Osteocyte (in vitro differentiated cells): ENCODE measurements around the gene LRRK2. TPM values are rescaled to one million over a fixed set of nuclear protein-coding genes. Genes with fewer than 3 reads are reported as not detected.
"Not testable (repeated sequence)": the region's sequence is repeated elsewhere in the genome, so short reads cannot be mapped to it uniquely, and the experiment has no call there.

ENCODE experiments used
- DNase-seq: peaks from one replicate; pipeline ENCODE4 v3.0.0; 2021; ENCODE audit warnings: mixed read lengths; ENCODE audit not compliant: unreplicated experiment; ENCODE audit errors: extremely low spot score
- H3K27ac Mint-ChIP-seq: one replicate; pipeline ENCODE4 v1.8.0; 2021; ENCODE audit warnings: mild to moderate bottlenecking, mixed read lengths; ENCODE audit not compliant: unreplicated experiment
- H3K27me3 Mint-ChIP-seq: one replicate; pipeline ENCODE4 v1.8.0; 2021; ENCODE audit warnings: mixed read lengths; ENCODE audit not compliant: unreplicated experiment
- H3K36me3 Mint-ChIP-seq: one replicate; pipeline ENCODE4 v1.8.0; 2021; ENCODE audit warnings: mixed read lengths; ENCODE audit not compliant: unreplicated experiment
- H3K4me1 Mint-ChIP-seq: one replicate; pipeline ENCODE4 v1.8.0; 2021; ENCODE audit warnings: mixed read lengths; ENCODE audit not compliant: unreplicated experiment
- H3K4me3 Mint-ChIP-seq: one replicate; pipeline ENCODE4 v1.8.0; 2021; ENCODE audit warnings: mild to moderate bottlenecking, moderate library complexity, mixed read lengths; ENCODE audit not compliant: unreplicated experiment
- H3K9me3 Mint-ChIP-seq: one replicate; pipeline ENCODE4 v1.8.0; 2021; ENCODE audit warnings: mixed read lengths; ENCODE audit not compliant: unreplicated experiment
- total RNA-seq: library from RNA; stranded (reverse); gene quantifications from 2 replicates; pipeline ENCODE4 v1.2.1, GENCODE V29; 2021
- TF ChIP-seq, protein P1 (sequence below): fragments of 200-600 bp; sonication (generic); IDR thresholded peaks from 2 replicates; pipeline ENCODE4 v1.5.0; 2021; ENCODE audit warnings: antibody characterized with exemption, mild to moderate bottlenecking, moderate library complexity

The LRRK2 gene
- total RNA-seq, 1 donor from 2014 or later = not detected

DNA sequence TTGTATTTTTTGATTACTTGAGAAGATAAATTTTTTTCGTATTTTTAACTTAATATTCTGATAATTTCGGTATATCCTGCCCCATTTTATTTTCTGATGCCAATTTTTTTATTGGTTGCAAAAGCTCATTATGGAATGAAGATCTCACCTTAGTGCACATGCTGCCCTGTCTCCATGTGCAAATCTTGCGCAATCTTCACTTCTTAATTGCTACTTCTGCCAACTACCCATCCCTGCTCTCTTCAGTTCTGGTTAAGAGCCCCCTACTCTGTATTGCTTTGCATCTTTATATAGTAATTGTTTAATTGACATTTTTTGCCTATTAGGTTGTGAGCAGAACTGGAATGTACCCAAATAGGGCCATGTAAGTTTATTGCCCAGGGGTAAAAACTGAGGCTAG is 20.5 kb upstream of the LRRK2 start:
- H3K36me3 Mint-ChIP-seq = no peaks in the 10 kb centered on the region
- no peak overlapping the region for H3K27ac Mint-ChIP-seq
- DNase-seq = no peak
- TF ChIP-seq, protein P1, sequence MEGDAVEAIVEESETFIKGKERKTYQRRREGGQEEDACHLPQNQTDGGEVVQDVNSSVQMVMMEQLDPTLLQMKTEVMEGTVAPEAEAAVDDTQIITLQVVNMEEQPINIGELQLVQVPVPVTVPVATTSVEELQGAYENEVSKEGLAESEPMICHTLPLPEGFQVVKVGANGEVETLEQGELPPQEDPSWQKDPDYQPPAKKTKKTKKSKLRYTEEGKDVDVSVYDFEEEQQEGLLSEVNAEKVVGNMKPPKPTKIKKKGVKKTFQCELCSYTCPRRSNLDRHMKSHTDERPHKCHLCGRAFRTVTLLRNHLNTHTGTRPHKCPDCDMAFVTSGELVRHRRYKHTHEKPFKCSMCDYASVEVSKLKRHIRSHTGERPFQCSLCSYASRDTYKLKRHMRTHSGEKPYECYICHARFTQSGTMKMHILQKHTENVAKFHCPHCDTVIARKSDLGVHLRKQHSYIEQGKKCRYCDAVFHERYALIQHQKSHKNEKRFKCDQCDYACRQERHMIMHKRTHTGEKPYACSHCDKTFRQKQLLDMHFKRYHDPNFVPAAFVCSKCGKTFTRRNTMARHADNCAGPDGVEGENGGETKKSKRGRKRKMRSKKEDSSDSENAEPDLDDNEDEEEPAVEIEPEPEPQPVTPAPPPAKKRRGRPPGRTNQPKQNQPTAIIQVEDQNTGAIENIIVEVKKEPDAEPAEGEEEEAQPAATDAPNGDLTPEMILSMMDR = no peak
- H3K4me1 Mint-ChIP-seq = no peaks in the 10 kb centered on the region
- H3K27me3 Mint-ChIP-seq = peaks cover 2% of the 10 kb centered on the region
- H3K9me3 Mint-ChIP-seq = no peaks in the 10 kb centered on the region
- H3K4me3 Mint-ChIP-seq = no peak overlapping the region

DNA sequence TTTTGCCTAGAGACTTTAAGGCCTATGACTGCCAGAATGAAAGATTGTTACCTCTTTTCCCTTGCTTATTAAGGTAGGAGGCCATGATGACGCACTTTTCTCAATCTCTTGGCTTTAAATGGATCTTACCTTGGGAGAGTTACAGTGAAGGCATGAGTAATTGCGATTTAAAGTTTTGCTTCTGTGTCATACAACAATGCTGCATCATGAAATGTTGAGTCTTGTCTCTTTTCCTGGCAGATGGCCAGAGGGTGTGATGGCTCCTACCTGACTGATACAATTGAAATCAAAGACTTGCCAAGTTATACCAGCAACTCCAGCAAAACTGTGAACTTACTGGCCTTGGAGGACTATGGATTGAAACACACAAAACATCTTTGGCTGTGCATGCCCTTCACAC is 17.2 kb upstream of the LRRK2 start:
- no peak for DNase-seq
- Mint-ChIP-seq H3K27me3 (no peaks in the 10 kb centered on the region), H3K4me3 (no peak overlapping the region), H3K9me3 (no peaks in the 10 kb centered on the region), H3K36me3 (no peaks in the 10 kb centered on the region), H3K27ac (no peak overlapping the region), H3K4me1 (no peaks in the 10 kb centered on the region)
- TF ChIP-seq, protein P1 = no peak

DNA sequence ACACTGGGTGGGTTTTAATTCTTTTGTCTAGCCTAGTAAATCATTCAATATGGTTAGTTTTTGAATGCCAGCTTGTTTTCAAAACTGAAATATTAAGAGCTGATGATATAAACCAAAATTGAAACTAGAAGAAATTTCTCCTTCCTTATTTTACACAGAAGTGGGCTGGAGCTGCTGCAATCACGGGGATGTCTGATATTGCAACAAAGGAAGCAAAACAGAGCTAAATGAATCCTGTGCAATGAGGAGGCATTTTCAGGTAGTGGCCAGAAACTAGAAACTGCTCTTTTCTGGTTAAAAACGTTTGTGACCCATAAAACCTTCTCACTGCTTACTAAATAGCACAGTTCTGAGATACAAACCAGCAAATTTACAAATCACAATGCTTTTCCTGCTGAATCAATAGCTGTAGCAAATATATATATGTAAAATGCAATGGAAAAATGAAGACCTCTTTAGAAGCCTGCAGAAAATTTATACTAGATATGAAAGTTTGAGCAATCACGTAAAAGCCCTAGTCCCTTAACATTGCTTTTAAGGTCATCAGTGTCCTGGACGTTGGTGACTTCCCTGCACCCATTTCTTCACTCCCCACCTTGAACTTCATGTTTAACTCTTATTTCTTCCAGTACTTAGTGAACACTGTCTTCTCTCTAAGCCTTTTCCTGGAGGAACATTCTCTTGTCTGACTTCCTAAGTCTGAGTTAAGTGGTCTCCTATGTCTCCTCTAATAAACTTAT is 15.9 kb upstream of the LRRK2 start:
- no peak overlapping the region for H3K27ac Mint-ChIP-seq
- H3K27me3 Mint-ChIP-seq = no peaks in the 10 kb centered on the region
- TF ChIP-seq, protein P1 = no peak
- H3K4me1 Mint-ChIP-seq = no peaks in the 10 kb centered on the region
- no peaks in the 10 kb centered on the region for H3K36me3 Mint-ChIP-seq
- H3K4me3 Mint-ChIP-seq = no peak overlapping the region
- no peaks in the 10 kb centered on the region for H3K9me3 Mint-ChIP-seq
- DNase-seq = no peak

DNA sequence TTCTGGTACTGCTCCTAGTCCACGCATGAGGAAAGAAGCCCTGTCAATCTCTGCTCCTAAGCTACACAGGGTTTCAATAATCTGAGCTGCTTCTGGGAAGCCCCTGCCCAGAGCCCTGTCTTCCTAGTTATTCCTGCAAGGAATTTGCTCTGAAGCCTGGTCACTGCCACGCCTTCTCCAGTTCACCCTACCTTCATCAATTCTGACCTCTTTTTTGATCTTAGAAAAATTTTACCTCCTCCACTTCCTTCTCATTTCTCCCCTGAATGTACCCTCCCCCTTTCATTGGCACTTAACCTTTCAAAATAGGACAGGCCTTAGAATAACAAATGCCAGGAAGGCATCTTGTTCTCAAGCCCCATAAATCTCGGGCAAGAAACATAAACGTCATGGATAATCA is 14.9 kb upstream of the LRRK2 start:
- no peak for DNase-seq
- no peak overlapping the region for H3K4me3 Mint-ChIP-seq
- TF ChIP-seq, protein P1 = no peak
- H3K27me3 Mint-ChIP-seq = no peaks in the 10 kb centered on the region
- no peaks in the 10 kb centered on the region for H3K4me1 Mint-ChIP-seq
- H3K36me3 Mint-ChIP-seq = no peaks in the 10 kb centered on the region
- no peak overlapping the region for H3K27ac Mint-ChIP-seq
- no peaks in the 10 kb centered on the region for H3K9me3 Mint-ChIP-seq

DNA sequence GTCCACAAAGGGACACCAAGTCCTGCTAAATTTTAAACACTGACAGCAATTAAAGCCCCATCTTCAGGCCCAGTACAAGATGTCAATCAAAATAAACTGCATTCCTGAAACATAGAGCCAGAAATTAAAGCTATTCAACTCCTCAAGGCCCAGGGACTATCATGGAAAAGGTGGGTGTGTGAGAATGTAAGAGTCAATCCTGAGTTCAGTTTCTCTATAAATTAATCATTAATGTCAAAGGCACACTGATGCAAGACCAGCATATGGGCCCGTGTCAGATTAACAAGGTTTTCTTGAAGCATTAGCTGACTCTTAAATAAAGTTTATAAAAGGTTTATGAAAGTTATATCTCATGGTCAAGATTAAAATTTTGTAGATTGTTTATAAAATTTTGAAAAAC is 13.6 kb upstream of the LRRK2 start:
- H3K4me1 Mint-ChIP-seq, H3K9me3 Mint-ChIP-seq, H3K36me3 Mint-ChIP-seq, H3K27ac Mint-ChIP-seq, H3K4me3 Mint-ChIP-seq, H3K27me3 Mint-ChIP-seq, DNase-seq: not testable (repeated sequence)
